Lower leg skin (tissue), 3 donors: ENCODE data around the gene SCIN.

ENCODE experiments used
- POLR2A ChIP-seq, 2 donors: fragments of 450-650 bp; IDR thresholded peaks; one replicate each; pipeline ENCODE4 v1.6.1; 2016 to 2017; ENCODE audit warnings: antibody characterized with exemption in 2 of 2, mild to moderate bottlenecking in 1 of 2, moderate library complexity in 1 of 2
- TF ChIP-seq, protein P1 (sequence below), 3 donors: fragments of 450-650 bp; IDR thresholded peaks; one replicate each; pipeline ENCODE4 v1.5.1; 2016; ENCODE audit warnings: antibody characterized with exemption in 3 of 3, mild to moderate bottlenecking in 3 of 3, moderate library complexity in 2 of 3

DNA sequence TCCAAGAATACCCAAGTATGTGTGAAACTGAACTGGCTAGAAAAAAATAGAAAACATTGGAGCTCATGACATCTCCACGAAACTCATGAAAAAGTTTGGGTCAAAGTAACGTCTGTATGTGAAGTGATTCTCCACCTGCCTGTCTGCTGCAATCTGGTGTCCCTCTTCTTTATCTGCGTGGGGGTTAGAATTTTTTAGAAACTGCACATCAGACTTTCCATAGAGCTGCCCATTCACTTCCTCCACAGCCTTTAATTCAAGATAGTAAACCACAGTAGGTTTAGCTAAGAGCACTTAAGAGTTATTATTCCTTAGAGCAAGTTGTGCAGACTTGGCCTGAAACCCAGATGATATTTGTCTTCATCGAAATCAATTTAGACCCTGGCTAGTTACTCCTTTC lies 55.3 kb downstream of the SCIN start:
- TF ChIP-seq, protein P1, sequence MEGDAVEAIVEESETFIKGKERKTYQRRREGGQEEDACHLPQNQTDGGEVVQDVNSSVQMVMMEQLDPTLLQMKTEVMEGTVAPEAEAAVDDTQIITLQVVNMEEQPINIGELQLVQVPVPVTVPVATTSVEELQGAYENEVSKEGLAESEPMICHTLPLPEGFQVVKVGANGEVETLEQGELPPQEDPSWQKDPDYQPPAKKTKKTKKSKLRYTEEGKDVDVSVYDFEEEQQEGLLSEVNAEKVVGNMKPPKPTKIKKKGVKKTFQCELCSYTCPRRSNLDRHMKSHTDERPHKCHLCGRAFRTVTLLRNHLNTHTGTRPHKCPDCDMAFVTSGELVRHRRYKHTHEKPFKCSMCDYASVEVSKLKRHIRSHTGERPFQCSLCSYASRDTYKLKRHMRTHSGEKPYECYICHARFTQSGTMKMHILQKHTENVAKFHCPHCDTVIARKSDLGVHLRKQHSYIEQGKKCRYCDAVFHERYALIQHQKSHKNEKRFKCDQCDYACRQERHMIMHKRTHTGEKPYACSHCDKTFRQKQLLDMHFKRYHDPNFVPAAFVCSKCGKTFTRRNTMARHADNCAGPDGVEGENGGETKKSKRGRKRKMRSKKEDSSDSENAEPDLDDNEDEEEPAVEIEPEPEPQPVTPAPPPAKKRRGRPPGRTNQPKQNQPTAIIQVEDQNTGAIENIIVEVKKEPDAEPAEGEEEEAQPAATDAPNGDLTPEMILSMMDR (IDR thresholded peaks at IDR 0.05), result no peak
- TF ChIP-seq POLR2A (IDR thresholded peaks at IDR 0.05), result no peak
